NB4 (cell line): ENCODE data around the gene STK40.

Experiments
- CTCF ChIP-seq: IDR thresholded peaks from one replicate; pipeline ENCODE4 v1.5.1; 2012; ENCODE audit warnings: low read depth, low read length
- MAX ChIP-seq: IDR thresholded peaks from 2 replicates; pipeline ENCODE4 v1.6.1; 2011; ENCODE audit warnings: low read depth, low read length
- MYC ChIP-seq: IDR thresholded peaks from 2 replicates; pipeline ENCODE4 v1.6.1; 2011; ENCODE audit warnings: low read depth, low read length
- POLR2A ChIP-seq: IDR thresholded peaks from 2 replicates; pipeline ENCODE4 v1.6.1; 2011; ENCODE audit warnings: mild to moderate bottlenecking; ENCODE audit not compliant: insufficient read length; ENCODE audit errors: extremely low read depth

GRCh38 chr1:36417931-36418330, 32.2 kb upstream of the STK40 start:
- TF ChIP-seq CTCF: no peak
- TF ChIP-seq POLR2A: no peak
- no peak for TF ChIP-seq MAX
- no peak for TF ChIP-seq MYC
